NCI-H1417 treated with DMSO at 0.1 percent for 48 hours (cell line): ENCODE results near the gene GEMIN2.
A peak's percentile ranks its signal among the peaks of the same experiment; 100 is the strongest.
"Not testable (repeated sequence)": the region's sequence is repeated elsewhere in the genome, so short reads cannot be mapped to it uniquely, and the experiment has no call there.

Experiments
- DNase-seq: peaks from one replicate; lab custom pipeline; 2025; lab: John Stamatoyannopoulos, UW

The GEMIN2 gene, protein sequence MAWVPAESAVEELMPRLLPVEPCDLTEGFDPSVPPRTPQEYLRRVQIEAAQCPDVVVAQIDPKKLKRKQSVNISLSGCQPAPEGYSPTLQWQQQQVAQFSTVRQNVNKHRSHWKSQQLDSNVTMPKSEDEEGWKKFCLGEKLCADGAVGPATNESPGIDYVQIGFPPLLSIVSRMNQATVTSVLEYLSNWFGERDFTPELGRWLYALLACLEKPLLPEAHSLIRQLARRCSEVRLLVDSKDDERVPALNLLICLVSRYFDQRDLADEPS

DNA sequence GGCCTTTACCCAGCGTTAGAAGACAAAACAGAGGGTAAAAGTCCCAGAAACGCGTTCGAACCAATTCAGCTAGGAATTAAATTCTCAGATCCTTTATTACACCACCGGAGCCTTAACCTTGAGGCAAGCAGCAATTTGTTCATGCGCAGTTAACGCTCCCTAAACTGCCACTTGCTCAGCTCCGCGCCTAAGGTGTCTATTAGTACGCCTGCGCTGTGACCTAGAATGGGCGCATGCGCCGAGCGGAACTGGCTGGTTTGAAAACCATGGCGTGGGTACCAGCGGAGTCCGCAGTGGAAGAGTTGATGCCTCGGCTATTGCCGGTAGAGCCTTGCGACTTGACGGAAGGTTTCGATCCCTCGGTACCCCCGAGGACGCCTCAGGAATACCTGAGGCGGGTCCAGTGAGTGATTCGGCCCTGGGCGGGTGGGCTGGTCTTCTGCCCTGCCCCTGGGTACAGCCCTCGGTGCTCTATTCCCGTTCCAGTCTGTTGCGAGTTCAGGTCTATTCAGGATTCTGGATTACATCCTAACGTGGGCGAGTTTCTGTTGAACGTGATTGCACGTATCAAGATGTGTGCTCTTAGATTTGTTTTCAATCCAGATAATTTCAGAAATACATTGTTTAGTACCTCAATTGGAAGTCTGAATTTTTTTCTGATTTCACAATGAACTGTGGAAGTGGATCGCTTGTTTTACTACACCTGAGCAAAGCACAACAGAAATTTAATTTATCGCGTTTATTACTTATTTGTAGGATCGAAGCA, at the start of gene GEMIN2:
GEMIN2 (plus strand) TSS at position 251 of the 766 bp plus-strand sequence; CDS start at position 267, 16 bp downstream.
- peak; percentile 89 for DNase-seq

DNA sequence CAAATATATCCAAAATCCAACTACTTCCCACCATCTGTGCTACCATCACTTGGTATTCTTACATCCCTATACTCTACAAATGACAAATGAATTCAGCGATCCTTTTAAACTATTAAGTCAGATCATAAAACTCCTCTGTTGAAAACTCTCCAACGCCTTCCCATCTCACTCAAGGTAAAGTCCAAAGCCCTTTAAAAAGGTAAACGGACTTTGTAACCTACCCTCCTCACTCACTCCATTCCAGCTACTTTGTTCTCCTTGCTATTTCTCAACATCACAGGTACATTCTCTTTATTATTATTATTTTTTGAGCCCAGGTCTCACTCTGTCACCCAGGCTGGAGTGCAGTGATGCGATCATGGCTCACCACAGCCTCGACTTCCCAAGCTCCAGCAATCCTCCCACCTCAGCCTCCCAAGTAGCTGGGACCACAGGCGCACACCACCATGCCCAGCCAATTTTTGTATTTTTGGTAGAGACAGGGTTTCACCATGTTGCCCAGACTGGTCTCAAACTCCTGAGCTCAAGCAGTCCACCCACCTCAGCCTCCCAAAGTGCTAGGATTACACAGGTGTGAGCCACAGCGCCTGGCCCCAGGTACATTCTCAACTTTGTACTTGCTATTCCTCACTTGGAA, 44.8 kb upstream of the GEMIN2 start:
- DNase-seq: not testable (repeated sequence)

DNA sequence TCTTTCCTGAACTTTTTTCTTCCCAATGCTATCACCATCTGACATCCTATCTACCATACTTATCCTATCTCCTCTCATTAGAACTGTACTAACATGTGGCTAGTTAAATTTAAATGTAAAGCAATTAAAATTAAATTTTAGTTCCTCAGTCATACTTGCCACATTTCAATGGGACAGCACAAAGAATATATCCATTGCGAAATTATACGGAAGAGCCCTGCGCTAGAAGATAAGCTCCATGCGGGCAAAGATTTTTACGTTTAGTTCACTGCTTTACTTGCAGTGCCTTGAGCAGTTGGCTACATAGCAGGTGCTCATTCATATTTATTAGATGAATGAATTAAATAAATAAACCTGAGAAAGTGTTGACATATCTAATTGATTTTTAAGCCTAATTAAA, 44.2 kb upstream of the GEMIN2 start:
- DNase-seq: no peak

DNA sequence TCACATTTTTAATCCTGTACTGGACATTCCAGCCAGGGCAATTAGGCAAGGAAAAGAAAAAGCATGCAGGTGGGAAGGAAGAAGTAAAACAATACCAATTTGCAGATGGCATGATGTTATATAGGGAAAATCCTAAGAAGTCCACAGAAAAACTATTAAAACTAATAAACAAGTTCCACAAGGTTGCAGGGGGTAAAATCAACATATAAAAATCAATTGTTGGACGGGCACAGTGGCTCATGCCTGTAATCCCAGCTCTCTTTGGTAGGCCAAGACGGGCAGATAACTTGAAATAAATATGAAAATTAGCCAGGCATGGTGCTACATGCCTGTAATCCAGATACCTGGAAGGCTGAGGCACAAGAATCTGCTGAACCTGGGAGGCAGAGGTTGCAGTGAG, 43.0 kb upstream of the GEMIN2 start:
- DNase-seq: no peak

DNA sequence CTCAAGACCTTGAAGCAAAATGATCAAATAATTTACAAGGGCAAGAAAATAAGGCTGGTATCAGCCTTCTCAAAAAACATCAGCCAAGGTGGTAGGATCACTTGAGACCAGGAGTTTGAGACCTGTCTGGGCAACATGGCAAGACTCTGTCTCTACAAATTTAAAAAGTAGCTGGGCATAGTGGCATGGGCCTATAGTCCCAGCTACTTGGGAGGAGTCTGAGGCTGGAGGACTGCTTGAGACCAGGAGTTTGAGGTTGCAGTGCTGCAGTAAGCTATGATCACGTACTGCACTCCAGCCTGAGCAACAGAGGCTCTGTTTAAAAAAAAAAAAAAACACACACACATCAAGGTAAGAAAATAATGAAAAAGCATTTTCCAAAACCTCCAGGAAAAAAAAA, 33.2 kb upstream of the GEMIN2 start:
- DNase-seq: no peak

DNA sequence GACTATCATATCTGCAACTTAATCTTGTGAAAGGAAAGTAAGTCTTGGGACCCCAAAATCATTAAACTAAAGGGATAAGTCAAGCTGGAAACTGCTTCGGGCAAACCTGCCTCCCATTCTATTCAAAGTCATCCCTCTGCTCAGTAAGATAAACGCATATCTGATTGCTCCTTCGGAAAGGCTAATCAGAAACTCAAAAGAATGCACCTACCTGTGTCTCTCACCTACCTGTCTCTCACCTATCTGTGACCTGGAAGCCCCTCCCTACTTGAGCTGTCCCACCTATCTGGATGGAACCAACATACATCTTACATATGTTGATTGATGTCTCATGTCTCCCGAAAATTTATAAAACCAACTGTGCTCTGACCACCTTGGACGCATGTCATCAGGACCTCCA, 31.0 kb upstream of the GEMIN2 start:
- no peak for DNase-seq

DNA sequence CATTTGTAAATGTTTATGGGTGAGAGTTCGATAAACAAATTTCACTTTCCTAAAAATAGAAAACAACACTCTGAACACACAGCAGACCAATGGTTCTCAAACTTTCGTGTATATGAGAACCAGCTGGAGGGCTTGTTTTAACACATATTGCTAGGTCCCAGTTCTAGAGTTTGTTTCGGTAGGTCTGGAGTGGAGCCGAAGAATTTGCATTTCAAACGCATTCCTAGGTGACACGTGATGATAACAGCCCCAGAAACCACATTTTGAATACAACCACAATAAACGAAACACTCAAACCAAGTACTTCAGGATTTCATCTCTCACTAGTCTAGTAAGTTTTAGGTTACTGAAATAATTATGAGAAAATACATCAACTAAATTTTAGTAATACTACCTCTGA, 28.2 kb upstream of the GEMIN2 start:
- DNase-seq: no peak

DNA sequence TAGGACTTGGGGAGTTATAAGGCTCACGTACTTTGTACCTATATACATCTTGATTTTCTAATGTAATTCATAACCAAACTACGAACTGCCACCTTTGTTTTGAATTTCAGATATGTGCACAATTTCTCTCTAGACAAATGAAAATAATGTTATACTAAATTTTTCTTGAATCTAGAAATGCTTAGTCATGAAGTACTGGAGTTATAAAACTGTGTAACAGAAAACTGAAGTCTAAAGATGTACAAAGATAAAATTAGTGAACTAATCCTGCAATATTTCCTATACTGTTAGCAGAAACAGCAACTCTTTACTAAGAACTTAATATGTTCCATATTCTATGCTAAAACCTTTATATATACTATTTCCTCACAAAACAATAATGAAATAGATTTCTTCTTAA, 26.6 kb upstream of the GEMIN2 start:
- DNase-seq: no peak

DNA sequence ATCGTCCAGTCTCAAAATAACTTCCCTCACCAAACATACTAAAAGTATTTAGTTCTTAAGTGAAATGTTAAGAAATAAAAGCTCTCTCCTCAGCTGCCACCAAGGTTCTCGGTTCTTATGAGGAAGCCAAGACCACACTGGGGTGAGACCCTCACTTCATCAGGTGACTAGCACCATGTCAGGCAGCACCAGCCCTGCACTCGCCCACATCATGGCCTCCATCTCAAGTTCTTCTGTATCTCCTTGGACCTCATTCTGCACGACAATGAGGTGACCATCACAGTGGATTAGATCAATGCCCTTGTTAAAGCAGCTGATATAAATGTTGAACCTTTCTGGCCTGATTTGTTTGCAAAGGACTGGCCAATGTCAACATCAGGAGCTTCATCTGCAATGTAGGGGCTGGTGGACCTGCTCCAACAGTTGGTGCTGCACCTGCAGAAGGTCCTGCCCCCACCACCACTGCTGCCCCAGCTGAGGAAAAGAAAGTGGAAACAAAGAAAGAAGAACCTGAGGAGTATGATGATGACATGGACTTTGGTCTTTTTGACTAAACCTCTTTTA, 23.5 kb upstream of the GEMIN2 start:
- DNase-seq: no peak

DNA sequence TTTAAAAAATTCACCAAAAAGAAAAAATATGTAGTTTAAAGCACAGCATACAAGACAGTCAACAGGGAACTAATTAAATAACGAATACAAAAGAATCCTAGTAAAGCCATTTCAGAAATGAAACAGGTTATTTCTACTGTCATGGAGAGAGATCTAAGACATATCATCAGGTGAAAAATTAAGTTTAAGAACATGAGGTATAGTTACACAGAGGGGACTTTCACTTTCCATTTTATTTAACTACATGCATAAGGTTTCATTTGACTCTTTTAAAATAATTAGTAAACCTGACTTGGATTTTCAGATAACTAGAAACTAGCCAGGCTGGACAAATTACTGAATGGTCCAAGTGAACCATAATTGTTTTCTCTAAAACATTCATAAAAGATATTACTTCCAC, 22.4 kb upstream of the GEMIN2 start:
- DNase-seq: no peak

DNA sequence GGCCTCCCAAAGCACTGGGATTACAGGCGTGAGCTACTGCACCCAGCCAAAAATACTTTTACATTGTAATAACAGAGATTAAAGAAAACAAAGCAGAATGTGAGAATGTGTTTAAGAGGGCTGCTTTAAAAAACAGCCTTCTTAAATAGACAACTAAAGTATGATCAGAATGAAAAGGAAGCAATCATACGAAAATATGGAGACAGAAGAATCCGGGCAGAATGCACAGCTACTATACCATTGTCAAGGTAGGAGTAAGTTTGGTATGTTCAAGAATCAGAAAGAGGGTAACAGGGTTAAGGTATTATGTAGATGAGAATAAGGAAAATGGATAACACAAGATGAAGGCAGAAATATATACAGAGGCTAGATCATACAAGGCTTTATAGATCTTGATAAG, 19.6 kb upstream of the GEMIN2 start:
- DNase-seq: no peak

DNA sequence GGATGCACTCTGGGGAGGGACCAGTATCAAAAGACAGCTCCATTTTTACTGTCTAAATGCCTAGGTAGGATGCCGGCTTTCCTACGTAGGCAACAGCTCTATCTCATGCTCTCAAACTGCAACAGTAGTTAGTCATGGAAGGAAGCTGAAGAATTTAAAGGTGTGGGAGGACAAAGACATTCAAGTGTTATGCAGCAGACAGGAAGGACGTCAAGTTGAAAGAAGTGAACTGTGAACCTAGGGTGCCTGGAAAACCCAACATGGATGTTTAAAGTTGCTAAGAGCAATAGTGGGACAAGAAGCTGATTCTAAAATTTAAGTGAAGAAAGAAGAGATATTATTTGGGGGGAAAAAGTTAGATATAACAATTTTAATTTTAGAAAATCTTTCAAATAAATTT, 17.0 kb upstream of the GEMIN2 start:
- DNase-seq: no peak

DNA sequence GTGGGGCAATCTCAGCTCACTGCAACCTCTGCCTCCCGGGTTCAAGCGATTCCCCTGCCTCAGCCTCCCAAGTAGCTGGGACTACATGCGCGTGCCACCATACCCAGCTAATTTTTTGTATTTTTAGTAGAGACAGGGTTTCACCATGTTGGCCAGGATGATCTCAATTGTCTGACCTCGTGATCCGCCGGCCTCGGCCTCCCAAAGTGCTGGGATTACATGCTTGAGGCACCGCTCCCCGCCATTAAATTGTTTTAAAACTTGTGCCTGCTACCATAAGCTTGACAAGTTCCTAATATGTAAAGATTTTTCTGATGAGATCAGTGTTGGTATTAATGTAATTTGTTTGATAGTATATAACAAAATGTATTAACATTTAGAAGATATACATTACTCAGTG, 14.9 kb upstream of the GEMIN2 start:
- not testable (repeated sequence) for DNase-seq

DNA sequence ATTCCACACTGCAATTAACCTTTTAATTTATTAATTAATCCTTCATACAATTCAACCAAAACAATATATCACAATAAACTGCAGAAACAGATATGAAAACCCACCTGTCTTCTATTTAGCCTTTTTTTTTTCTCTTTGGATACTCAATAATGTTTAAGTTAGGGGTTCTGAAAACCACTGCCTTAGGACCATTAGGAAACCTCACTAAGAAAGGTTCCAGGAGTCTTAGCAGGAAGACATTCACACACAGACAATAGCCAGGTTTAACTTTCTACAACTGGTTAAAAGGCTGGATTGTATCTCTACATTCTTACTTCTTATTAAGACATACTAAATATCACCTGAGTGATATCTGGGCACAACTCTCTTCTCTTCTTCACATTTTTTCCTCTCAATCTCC, 14.4 kb upstream of the GEMIN2 start:
- no peak for DNase-seq

DNA sequence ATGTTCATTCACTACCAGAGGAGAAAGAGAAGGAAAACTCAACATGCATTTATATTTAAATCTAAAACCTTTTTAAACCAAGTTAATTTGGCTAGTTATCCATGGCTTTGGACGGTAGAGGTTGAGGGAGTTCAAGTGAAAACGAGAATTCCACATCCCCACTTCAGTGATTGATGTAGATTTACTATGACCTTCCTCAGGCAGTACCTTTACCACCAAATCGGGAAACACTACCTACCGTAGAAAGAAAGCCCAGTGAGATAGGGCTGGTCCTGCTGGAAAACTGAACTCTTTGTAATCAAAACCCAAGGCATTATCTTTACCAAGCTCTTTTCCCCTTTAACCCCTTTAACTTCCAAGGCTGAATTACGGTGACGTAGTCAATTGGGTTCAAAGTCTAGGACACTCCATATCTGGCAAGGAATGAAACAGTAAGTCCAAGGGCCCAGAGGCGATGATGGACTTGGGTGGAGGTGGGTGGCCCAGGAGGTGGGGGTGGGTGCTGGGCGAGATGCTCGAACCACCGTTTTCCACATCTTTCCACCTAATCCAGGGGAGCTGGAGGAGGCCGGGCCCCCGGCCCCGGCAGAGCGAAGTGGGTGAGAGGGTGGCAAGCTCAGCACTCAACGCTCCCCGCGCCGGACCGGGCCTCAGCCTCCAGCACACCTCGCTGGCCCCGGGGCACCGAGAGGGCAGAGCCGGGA, 11.7 kb upstream of the GEMIN2 start:
- no peak for DNase-seq

DNA sequence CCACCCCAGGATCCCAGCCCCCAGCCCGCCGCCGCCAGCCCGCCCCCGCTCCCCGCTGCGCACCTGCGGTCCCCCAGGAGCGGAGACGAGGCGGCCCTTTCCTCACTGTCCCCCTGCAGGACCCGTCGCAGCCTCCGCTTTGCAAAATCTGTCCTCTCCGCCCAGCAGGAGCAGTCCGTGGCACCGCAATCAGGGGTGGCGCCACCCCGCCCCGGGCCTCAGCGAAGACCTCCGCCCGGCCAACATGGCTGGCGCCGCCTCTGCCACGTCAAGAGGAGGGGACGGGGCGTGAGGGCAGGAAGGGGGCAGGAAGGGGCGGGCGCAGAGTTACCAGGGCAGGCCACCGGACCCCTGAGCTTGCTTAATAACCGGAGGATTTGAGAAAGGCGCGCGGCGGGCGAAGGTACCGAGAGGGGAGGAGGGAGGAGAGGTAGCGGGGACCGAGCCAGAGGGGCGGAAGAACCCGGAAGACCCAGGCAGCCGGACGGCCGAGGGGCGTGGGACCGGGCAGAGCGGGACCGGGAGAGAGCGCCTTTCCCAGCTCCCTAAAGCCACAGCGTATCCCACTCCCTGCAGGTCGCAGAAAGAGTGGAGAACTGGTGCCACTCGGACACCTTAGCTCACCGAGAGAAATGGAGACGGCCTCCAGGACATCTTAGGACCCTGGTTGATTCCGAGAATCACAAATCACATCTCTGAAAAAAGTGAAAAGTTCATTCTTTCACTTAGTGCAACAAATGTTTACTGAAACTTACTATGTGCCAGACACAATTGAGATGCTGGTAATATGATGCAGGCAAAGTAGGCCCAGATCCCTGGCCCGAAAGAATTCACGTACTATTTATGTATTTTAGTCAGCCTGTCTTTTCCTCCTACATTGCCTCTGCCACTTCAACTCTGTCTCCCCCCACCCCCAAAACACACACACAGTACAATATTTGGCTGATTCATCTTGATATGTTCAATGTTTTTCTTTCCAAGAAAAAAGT, 10.9 kb upstream of the GEMIN2 start, which contains the start of gene SEC23A:
SEC23A (minus strand) TSS at position 267 of the 989 bp plus-strand sequence. CDS start 7,117 bp downstream, outside the sequence.
- peak; percentile 71 for DNase-seq

DNA sequence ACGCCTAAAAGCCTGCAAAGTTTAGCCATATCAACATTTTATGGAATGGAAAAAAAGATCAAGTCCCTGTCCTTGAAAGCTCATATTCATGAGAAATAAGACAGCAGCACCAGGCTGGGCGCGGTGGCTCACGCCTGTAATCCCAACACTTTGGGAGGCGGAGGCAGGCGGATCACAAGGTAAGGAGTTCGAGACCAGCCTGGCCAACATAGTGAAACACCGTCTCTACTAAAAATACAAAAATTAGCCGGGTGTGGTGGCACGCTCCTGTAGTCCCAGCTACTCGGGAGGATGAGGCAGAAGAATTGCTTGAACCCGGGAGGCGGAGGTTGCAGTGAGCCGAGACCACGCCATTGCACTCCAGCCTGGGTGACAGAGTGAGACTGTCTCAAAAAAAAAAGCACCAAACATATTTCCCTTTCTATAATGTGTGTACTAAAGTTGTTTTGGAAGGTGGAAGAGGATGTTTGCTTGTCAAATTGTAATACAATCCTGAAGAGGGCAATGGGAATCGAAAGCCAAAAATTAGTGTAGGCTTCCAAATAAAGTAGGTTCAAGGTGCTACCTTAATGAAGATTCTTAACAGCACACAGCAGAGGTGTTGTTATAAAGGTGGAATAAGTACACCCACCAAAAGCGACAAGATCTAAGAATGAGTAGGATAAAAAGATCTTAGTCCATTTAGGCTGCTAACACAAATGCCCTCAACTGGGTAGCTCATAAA, 9.9 kb upstream of the GEMIN2 start:
- DNase-seq: not testable (repeated sequence)

DNA sequence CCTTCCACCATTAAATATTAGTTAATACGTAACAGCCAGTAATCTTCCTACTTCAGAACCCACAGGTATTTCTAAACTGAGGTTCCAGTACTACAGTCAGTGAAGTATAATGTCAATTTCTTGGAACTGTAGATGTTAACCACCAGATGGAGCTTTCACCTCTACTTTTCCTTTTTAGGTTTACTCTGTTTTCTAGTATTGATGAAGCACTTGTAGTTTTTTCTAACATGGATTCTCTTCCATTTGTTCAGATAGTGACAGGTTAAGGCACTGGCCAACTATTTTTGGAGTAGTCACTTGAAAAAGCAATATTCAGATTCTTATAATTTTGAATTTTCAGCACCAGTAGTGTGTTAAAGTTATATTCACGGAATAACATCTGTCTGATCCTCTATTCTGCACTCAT, 6.5 kb upstream of the GEMIN2 start:
- no peak for DNase-seq

DNA sequence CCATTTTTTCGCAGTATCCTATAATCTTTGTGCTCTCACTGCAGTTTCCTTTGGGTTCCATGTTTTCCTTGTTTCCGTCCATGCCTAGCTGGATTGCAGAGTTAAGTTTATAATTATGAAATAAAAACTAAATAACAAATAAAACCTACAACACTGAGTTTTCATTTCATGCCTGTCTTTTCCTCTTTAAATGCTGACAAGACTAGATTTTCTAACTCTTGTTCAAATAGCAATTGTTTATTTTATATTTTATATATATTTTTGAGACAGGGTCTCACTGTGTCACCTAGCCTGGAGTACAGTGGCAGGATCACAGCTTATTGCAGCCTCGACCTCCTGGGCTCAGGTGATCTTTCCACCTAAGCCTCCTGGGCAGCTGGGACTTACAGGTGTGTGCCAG, 5.3 kb upstream of the GEMIN2 start:
- DNase-seq: no peak
